HK-2 (cell line): ENCODE measurements around the gene UNC79.

Source experiments
- DNase-seq: peaks from one replicate; pipeline ENCODE4 v3.0.0-alpha.2; 2018; ENCODE audit not compliant: unreplicated experiment

Gene UNC79

GRCh38 chr14:93663317-93663716 is 232.6 kb downstream of the UNC79 start:
- DNase-seq, result no peak

- DNase-seq, result no peak
Measured at GRCh38 chr14:93665169-93665568, 234.4 kb downstream of the UNC79 start.

DNA sequence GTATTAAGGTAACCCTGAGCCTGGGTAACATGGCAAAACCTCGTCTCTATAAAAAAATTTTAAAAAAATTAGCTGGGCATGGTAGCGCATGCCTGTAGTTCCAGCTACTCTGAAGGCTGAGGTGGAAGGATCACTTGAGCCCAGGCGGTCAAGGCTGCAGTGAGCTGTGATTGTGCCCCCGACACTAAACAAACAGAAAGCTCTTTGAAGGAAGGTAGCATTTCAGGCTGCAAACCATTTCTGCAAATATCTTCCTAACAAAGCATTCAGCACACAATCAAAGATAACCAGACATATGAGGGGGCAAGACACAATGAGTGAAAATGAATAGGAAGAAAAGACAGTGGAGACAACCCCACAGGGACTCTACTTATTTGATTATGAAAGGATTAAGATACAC is 238.9 kb downstream of the UNC79 start:
- DNase-seq, result no peak

GRCh38 chr14:93674343-93674742 is 243.6 kb downstream of the UNC79 start:
- DNase-seq, result no peak

- DNase-seq, result no peak
Measured at GRCh38 chr14:93675651-93676050, 244.9 kb downstream of the UNC79 start.

DNA sequence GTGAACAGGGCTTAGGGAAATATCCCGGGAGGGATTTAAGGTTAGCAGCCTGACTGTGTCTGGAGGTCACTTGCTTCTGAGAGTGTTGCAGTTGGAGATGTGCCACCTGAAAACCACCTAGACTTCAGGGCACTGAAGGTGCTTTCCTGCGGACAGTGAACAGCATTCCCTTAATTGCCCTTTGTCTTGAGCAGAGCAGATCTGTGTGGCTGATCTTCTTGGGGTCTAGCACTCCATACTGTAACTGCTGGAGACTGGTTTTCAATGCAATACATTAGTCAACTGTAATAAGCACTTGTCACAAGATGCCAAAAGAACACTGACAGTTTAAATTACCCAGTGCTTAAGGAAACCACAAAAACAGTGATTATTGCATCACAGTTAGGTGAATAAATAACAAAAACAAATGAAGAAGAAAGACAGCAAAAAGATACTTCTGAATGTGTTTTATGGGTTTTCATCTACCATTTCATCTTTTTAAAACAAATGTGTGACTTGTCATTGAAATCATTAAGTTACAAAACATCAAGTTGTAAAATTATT is 245.7 kb downstream of the UNC79 start:
- no peak for DNase-seq

DNA sequence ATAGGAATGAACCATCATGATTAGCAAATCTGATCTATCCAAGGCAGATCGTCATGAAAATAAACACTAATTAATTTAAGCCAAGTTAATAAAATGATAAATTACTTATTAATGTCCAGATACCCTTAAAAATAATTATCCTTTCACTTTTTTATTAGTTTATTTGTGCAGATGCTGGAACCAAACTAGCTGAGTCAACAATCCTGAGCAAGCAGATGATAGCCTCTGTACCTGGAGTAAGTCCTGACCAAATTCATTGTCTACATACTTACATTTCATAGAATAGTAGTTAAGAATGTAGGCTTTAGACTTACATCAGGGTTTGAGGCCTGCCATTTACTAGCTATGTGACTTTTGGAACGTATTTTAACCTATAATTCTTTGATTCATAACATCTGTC is 251.7 kb downstream of the UNC79 start:
- no peak for DNase-seq

DNA sequence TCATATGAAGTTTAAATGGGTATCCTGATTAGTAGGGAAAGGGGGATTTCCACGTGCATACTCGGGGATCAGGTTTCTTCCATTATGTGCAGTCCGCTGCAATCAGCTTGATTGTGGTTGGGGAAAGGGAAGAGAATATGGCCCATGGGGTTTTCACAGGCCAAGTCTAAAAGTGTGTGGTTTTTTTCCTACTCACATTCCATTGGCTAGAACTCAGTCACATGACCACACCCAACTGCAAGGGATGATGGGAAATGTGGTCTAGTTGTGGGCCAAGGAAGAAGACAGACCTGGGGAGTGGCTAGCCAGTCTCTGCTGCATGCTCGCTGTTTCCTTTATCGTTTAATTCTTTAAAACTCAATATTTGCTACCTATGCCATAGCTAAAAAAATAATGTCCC is 252.5 kb downstream of the UNC79 start:
- DNase-seq, result no peak

DNA sequence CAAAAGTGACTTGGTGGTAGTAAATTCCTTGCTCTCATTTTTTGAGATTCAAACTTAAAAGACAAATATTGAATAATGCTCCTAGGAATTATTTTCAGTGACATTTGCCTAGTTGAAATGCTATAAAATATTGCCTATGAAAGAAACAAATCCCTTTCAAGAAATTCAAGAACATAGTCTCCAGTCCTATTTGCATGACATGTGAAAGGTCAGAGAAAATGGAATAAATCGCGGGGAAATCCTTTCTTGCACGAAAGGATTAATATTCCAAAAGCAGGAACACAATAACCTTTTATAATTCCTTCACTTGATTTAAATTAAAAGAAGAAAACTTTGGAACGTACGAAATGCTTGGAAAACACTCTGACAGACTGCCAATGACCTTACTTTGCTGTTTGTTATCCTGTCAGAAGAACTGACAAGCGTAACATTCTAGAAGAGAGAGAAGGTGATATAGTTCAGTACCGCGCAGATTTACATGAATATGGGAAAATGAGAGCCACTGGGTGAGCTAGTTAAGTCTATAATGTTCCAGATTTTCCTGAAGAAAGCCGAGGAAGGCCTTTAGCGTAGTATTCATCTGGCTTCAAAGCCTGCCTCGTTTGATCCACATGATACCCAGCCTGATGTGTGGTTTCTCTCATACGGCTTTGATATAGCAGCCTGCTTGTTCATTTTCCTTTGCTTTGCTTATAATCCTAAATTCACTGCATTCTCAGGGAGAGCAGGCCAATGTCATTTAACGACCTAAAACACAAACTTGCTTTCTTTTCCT is 254.6 kb downstream of the UNC79 start:
- no peak for DNase-seq

GRCh38 chr14:93686268-93686667 is 255.5 kb downstream of the UNC79 start:
- no peak for DNase-seq

DNA sequence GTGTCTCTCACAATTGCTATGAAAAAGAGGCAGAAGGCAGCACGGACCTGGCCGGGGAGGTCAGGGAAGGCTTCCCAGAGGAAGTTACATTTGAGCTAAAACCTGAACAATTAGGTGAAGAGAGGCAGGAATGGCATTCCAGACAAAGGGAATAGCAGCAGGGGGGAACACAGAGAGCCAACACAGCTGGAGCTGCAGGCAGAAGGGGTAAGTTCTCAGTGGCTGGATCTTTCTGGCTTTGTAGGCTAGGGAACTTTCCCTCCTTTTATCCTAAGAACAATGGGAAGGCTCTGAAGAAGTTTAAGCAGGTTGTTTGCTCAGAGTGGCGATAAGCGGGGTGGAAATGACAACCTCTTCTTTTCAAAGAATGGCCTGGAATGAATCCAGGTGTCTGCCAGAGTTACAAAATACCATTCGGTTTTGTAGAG is 257.5 kb downstream of the UNC79 start:
- DNase-seq, result no peak

DNA sequence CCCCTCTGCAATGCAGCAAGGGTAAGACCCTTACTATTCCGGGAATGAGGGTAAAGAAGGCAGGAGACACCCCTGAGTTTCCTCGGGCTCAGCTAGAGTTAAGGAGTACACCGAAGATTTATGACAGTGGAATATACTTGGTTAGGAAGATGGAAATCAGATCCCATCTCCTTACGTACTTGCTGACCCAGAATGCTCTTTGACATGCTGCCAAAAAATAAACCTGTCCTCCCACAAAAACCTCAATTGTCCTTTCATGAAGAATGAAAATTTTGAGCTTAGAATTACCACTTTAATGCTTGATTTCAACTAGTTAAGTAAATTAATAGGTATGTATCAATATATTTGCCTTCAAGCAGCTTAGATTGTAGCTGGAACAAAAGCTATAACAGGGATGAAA is 258.1 kb downstream of the UNC79 start:
- no peak for DNase-seq

DNA sequence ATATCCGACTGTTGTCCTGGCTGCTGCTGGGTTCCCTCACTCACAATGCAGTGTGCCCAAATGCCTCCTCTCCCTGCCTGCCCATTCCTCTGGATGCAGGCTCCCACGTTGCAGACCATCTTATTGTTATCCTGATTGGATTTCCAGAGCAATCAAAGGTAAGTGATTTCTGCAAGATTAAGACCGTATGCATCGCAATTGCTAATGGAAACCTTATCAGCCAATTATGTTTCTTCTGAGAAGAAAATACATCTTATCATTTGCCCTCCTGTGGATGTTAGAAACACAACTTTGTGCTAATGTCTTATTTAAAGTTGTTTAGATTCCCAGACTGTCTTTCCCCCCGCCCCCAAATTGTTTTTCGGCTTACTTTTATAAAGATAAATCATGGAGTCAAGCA is 259.4 kb downstream of the UNC79 start:
- DNase-seq, result no peak

DNA sequence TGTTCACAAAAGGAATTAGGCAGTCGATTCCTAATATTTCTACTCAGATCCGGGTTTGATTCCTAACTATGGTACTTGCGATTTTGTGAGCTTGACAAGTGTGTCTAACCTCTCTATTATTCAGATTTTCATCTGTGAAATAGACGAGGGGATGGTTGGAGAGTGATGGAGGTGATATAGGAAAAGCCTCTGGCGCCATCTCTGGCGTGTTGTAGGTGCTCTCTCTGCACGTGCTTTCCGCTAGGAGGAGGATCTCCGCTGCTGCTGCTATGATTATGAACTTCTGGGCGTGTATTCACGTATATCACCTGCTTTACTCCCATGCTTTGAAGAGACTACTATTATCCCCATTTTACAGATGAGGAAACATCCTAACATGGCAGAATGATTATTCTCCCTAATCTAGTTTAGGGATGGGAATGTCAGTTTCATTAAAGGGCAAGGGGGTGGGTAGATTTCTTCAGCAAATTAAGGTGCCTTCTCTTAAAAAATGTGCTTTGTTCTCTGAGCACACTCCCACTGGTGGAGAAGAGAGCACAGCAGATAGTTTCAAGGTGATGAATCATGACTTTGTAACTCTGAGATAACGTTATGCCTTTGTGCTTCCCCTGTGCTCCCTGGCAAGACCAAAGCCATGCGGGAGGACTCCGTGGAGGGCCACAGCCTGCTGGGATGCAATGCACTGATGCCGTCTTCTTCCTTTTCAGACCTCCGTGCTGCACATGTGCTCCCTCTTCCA is 260.5 kb downstream of the UNC79 start:
- DNase-seq, result no peak

DNA sequence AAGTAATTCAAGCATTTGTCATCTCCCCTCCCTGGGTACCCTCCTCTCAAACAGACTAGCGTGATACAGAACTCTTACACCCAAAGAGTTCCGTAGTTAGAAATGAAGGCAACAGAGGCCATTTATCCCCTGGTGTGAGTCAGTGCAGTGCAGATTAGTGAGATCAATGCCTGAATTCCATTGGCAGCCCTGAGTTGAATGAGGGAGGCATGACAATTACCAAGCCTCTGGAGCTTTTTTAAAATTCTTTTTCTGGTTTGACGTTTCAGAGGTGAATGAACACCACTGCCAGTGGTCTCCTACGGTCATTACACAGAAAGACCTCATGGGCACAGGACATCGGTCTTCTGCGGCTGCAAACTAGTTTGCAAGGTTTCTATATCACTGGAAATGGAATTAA is 263.2 kb downstream of the UNC79 start:
- DNase-seq, result no peak

GRCh38 chr14:93700928-93701327 is 270.2 kb downstream of the UNC79 start:
- no peak for DNase-seq

- DNase-seq, result no peak
Measured at GRCh38 chr14:93701562-93701961, 270.8 kb downstream of the UNC79 start.

GRCh38 chr14:93702946-93703345 is 272.2 kb downstream of the UNC79 start:
- DNase-seq, result no peak

- DNase-seq, result no peak
Measured at GRCh38 chr14:93703941-93704340, 273.2 kb downstream of the UNC79 start.

GRCh38 chr14:93705513-93706156 is 274.9 kb downstream of the UNC79 start:
- DNase-seq, result no peak

GRCh38 chr14:93706360-93706955 is 275.7 kb downstream of the UNC79 start:
- no peak for DNase-seq

DNA sequence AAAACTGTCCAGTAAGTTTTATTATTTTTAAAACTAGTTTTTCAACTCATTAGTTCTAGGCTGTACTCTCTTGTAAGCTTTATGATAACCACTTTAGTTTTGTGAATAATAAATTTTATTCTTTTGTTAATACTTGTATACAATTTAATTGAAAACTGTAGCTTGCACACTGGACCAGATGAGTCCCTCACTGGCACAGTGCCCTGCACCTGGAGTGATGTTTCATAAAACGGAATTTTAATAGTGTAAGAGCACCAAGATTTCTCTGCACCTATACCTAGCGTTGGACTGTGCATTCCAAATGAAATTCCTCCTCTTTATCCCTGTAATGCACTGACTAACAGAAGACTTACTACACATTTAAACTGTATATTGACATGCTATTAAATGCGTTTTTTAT is 276.7 kb downstream of the UNC79 start:
- DNase-seq, result no peak
